H9 (cell line): ENCODE measurements around the gene PFN2. TPM values are rescaled to one million over a fixed set of nuclear protein-coding genes. Genes with fewer than 3 reads are reported as not detected.

Experiments used
- DNase-seq: peaks from one replicate; pipeline ENCODE4 v3.0.0-alpha.2; 2017
- H2AFZ ChIP-seq: one replicate; pipeline ENCODE4 v1.6.1; 2013; ENCODE audit warnings: mild to moderate bottlenecking, low read length, control low read depth, moderate library complexity
- H2AK5ac ChIP-seq: 2 replicates; pipeline ENCODE4 v1.6.1; 2013; ENCODE audit warnings: low read length, control low read depth, mixed read lengths; ENCODE audit not compliant: insufficient read length
- H2BK120ac ChIP-seq: one replicate; pipeline ENCODE4 v1.6.1; 2013; ENCODE audit warnings: low read depth, mild to moderate bottlenecking, low read length, control low read depth, inconsistent platforms; ENCODE audit not compliant: poor library complexity, severe bottlenecking
- H2BK12ac ChIP-seq: 2 replicates; pipeline ENCODE4 v1.6.1; 2013; ENCODE audit warnings: low read length, control low read depth, mixed read lengths, low read depth; ENCODE audit not compliant: insufficient read length
- H2BK15ac ChIP-seq: 2 replicates; pipeline ENCODE4 v1.6.1; 2013; ENCODE audit warnings: low read depth, low read length, control low read depth
- H2BK20ac ChIP-seq: one replicate; pipeline ENCODE4 v1.6.1; 2013; ENCODE audit warnings: low read depth, mild to moderate bottlenecking, low read length, control low read depth, inconsistent platforms; ENCODE audit not compliant: poor library complexity, severe bottlenecking
- H2BK5ac ChIP-seq: 2 replicates; pipeline ENCODE4 v1.6.1; 2013; ENCODE audit warnings: low read length, control low read depth, mixed read lengths; ENCODE audit not compliant: insufficient read length
- H3K14ac ChIP-seq: 2 replicates; pipeline ENCODE4 v1.6.1; 2013; ENCODE audit warnings: low read length, control low read depth; ENCODE audit not compliant: insufficient read depth
- H3K18ac ChIP-seq: 2 replicates; pipeline ENCODE4 v1.6.1; 2013; ENCODE audit warnings: low read depth, mild to moderate bottlenecking, mixed read lengths, low read length, control low read depth; ENCODE audit not compliant: insufficient read length
- H3K23ac ChIP-seq: 2 replicates; pipeline ENCODE4 v1.6.1; 2013; ENCODE audit warnings: low read length, control low read depth, mixed read lengths, low read depth; ENCODE audit not compliant: insufficient read length
- H3K23me2 ChIP-seq: 2 replicates; pipeline ENCODE4 v1.6.1; 2013; ENCODE audit warnings: low read depth, mild to moderate bottlenecking, mixed read lengths, low read length, control low read depth; ENCODE audit not compliant: insufficient read length, poor library complexity, severe bottlenecking
- H3K27ac ChIP-seq: 2 replicates; pipeline ENCODE4 v1.5.1; 2013; ENCODE audit warnings: low read length, control low read depth, mixed read lengths, low read depth; ENCODE audit not compliant: insufficient read length
- H3K27me3 ChIP-seq: 2 replicates; pipeline ENCODE4 v1.6.1; 2013; ENCODE audit warnings: low read length, control low read depth, inconsistent platforms; ENCODE audit not compliant: insufficient read depth
- H3K4ac ChIP-seq: 2 replicates; pipeline ENCODE4 v1.6.1; 2013; ENCODE audit warnings: low read depth, mild to moderate bottlenecking, control low read depth, inconsistent platforms, low read length, moderate library complexity
- H3K4me1 ChIP-seq: 2 replicates; pipeline ENCODE4 v1.6.1; 2013; ENCODE audit warnings: low read length, control low read depth, inconsistent platforms; ENCODE audit not compliant: insufficient read depth
- H3K4me2 ChIP-seq: 2 replicates; pipeline ENCODE4 v1.6.1; 2013; ENCODE audit warnings: low read length, control low read depth, mixed read lengths; ENCODE audit not compliant: insufficient read length, insufficient read depth
- H3K56ac ChIP-seq: 2 replicates; pipeline ENCODE4 v1.6.1; 2013; ENCODE audit warnings: low read depth, mild to moderate bottlenecking, mixed read lengths, low read length, control low read depth; ENCODE audit not compliant: insufficient read length
- H3K79me1 ChIP-seq: 2 replicates; pipeline ENCODE4 v1.6.1; 2013; ENCODE audit warnings: low read depth, mild to moderate bottlenecking, moderate library complexity, low read length, control low read depth, inconsistent platforms; ENCODE audit not compliant: insufficient read depth, poor library complexity, severe bottlenecking
- H3K79me2 ChIP-seq: 2 replicates; pipeline ENCODE4 v1.6.1; 2013; ENCODE audit warnings: low read length, control low read depth, inconsistent platforms; ENCODE audit not compliant: insufficient read depth
- H3K9ac ChIP-seq: 2 replicates; pipeline ENCODE4 v1.6.1; 2013; ENCODE audit warnings: low read length, control low read depth, mixed read lengths; ENCODE audit not compliant: insufficient read length; ENCODE audit errors: extremely low read depth
- H3K9me3 ChIP-seq: one replicate; pipeline ENCODE4 v1.6.1; 2013; ENCODE audit warnings: low read depth, low read length, inconsistent platforms; ENCODE audit not compliant: control insufficient read depth
- H3T11ph ChIP-seq: one replicate; pipeline ENCODE4 v1.6.1; 2013; ENCODE audit warnings: mild to moderate bottlenecking, low read length, control low read depth, inconsistent platforms
- H4K20me1 ChIP-seq: one replicate; pipeline ENCODE4 v1.6.1; 2013; ENCODE audit not compliant: control insufficient read depth, insufficient read length, insufficient read depth
- H4K5ac ChIP-seq: 2 replicates; pipeline ENCODE4 v1.6.1; 2013; ENCODE audit warnings: low read depth, mild to moderate bottlenecking, mixed read lengths, low read length, control low read depth; ENCODE audit not compliant: insufficient read length
- H4K8ac ChIP-seq: replicated peaks from 2 replicates; pipeline ENCODE4 v1.6.1; 2013; ENCODE audit warnings: low read length, control low read depth, mixed read lengths, low read depth; ENCODE audit not compliant: insufficient read length
- H4K91ac ChIP-seq: 2 replicates; pipeline ENCODE4 v1.6.1; 2013; ENCODE audit warnings: low read depth, mild to moderate bottlenecking, moderate library complexity, mixed read lengths, low read length, control low read depth; ENCODE audit not compliant: insufficient read length
- H3K27ac Mint-ChIP-seq, 3 experiments: 2 replicates in 2 of 3; 3 replicates in 1 of 3; pipeline ENCODE4 v1.8.0; 2020 to 2021; ENCODE audit warnings: mixed read lengths in 3 of 3, mild to moderate bottlenecking in 1 of 3, moderate library complexity in 1 of 3
- H3K27me3 Mint-ChIP-seq: 2 replicates; pipeline ENCODE4 v1.8.0; 2021; ENCODE audit warnings: low read depth, mild to moderate bottlenecking, moderate library complexity, mixed read lengths
- H3K36me3 Mint-ChIP-seq, 3 experiments: 2 replicates in 2 of 3; 3 replicates in 1 of 3; pipeline ENCODE4 v1.8.0; 2020 to 2021; ENCODE audit warnings: low read depth in 3 of 3, mixed read lengths in 3 of 3; ENCODE audit not compliant: insufficient read depth in 1 of 3
- H3K4me1 Mint-ChIP-seq, 2 experiments: 2 replicates each; pipeline ENCODE4 v1.8.0; 2020; ENCODE audit warnings: mixed read lengths in 2 of 2
- H3K4me3 Mint-ChIP-seq, 2 experiments: 2 replicates in 1 of 2; 3 replicates in 1 of 2; pipeline ENCODE4 v1.8.0; 2020 to 2021; ENCODE audit warnings: mild to moderate bottlenecking in 2 of 2, mixed read lengths in 2 of 2, moderate library complexity in 1 of 2
- H3K9me3 Mint-ChIP-seq, 2 experiments: 2 replicates in 1 of 2; 3 replicates in 1 of 2; pipeline ENCODE4 v1.8.0; 2020; ENCODE audit warnings: mild to moderate bottlenecking in 2 of 2, mixed read lengths in 2 of 2, moderate library complexity in 1 of 2
- CTCF ChIP-seq: fragments of 200-600 bp; sonication (generic); conservative IDR thresholded peaks from 3 replicates; pipeline ENCODE4 v1.8.0; 2021; ENCODE audit warnings: antibody characterized with exemption, mild to moderate bottlenecking
- WGBS: extraction: QIAGEN DNeasy Blood & Tissue Kit; methylation state at CpG from one replicate; pipeline ENCODE4 v1.1.7; 2013; ENCODE audit warnings: missing lambda C conversion rate, low lambda C conversion rate, mixed read lengths; ENCODE audit not compliant: insufficient read length; ENCODE audit errors: extremely low coverage; 5-methylcytosine and 5-hydroxymethylcytosine counted together
- total RNA-seq: library from RNA; stranded (reverse); gene quantifications from 2 replicates; pipeline ENCODE4 v1.2.1, GENCODE V29; 2021

The PFN2 gene
- total RNA-seq, 1 experiment from 2014 or later: 174 TPM

GRCh38 chr3:149999421-149999820, 28.7 kb upstream of the PFN2 start:
- H3K36me3 Mint-ChIP-seq: peaks cover 6 to 11% (median 9%) of the 10 kb centered on the region in 3 experiments; a peak in 6 of 7 replicates

More at GRCh38 chr3:149999421-149999820, 28.7 kb upstream of the PFN2 start:
- Histone ChIP-seq H4K20me1 (no peaks in the 10 kb centered on the region), H3K4me2 (no peak overlapping the region), H2BK120ac (no peak overlapping the region), H4K5ac (no peak overlapping the region), H3T11ph (no peak overlapping the region), H3K27ac (no peak overlapping the region), H3K23ac (no peak overlapping the region), H3K18ac (no peak overlapping the region), H3K56ac (no peak overlapping the region), H3K27me3 (no peaks in the 10 kb centered on the region), H3K14ac (no peak overlapping the region), H3K4ac (no peak overlapping the region), H3K9me3 (no peaks in the 10 kb centered on the region), H3K9ac (no peak overlapping the region), H3K4me1 (no peaks in the 10 kb centered on the region), H2BK20ac (no peak overlapping the region), H4K8ac (no peak overlapping the region), H3K79me2 (no peaks in the 10 kb centered on the region), H2BK12ac (no peak overlapping the region), H2AFZ (no peak overlapping the region), H2BK15ac (no peak overlapping the region), H2BK5ac (no peak overlapping the region), H2AK5ac (no peak overlapping the region), H3K23me2 (no peaks in the 10 kb centered on the region), H4K91ac (no peak overlapping the region), H3K79me1 (no peaks in the 10 kb centered on the region)
- Mint-ChIP-seq H3K4me1 (no peaks in the 10 kb centered on the region), H3K27ac (no peak overlapping the region), H3K4me3 (no peak overlapping the region), H3K9me3 (peaks cover 10 to 11% of the 10 kb centered on the region in 2 experiments), H3K27me3 (no peaks in the 10 kb centered on the region; the same call in 1 of the 2 replicates)
- no peak for DNase-seq
- no peak for TF ChIP-seq CTCF
- no CpG with 5 or more reads among the region's 4 CpGs for WGBS
